ENCODE data around the gene FANK1. TPM values are rescaled to one million over a fixed set of nuclear protein-coding genes. Genes with fewer than 3 reads are reported as not detected.

The FANK1 gene
- polyA plus RNA-seq, 2 of the 4 experiments (the other 2 are of a cell fraction), result 4.1 to 5.3 TPM

DNA sequence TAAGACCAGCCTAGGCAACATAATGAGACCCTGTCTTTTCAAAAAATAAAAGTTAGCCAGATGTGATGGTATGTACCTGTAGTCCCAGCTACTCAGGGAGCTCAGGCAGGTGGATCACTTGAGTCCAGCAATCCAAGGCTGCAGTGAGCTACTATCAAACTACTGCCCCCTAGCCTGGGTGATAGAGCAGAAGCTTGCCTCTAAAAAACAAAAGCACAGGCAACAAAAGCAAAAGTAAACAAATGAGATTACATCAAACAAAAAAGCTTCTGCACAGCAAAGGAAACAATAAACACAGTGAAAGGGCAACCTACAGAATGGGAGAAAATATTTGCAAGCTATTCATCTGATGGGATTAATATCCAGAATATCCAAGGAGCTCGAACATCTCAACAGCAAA is 65.4 kb downstream of the FANK1 start:
- H3K4me3 ChIP-seq, result no peak overlapping the region
- H3K4me1 ChIP-seq, result no peaks in the 10 kb centered on the region
- no peak for DNase-seq (ENCODE audit: low read depth in 1 of 2, low spot score in 1 of 2)
- H3K4me2 ChIP-seq, result no peak overlapping the region
- no peak for ATAC-seq
- ChIA-PET CTCF (interaction anchor here (1.0 to 1.5 kb wide), 3 partner anchors 11 to 28 kb away, joined by 3 read pairs; no protein-coding TSS in a partner anchor), POLR2A (interaction anchor here (0.6 kb wide), 1 partner anchor 314 kb away, joined by 3 read pairs; no protein-coding TSS in a partner anchor)
- TF ChIP-seq MAFK (IDR thresholded peaks at IDR 0.05; ENCODE audit: partially characterized antibody) (no peak), CHD2 (IDR thresholded peaks at IDR 0.05; ENCODE audit: low read length, partially characterized antibody) (no peak), PHF8 (IDR thresholded peaks at IDR 0.05; ENCODE audit: borderline replicate concordance, low read depth) (no peak), MAZ (IDR thresholded peaks at IDR 0.05; ENCODE audit: borderline replicate concordance, low read depth, low read length) (no peak), TP53 (CRISPR knock-in tag; IDR thresholded peaks at IDR 0.05) (no peak)
- WGBS (ENCODE audit: missing lambda C conversion rate), result 11% methylated on average over 1 of the region's 1 CpG
- H3K27ac ChIP-seq, result no peak overlapping the region
- no peak for FAIRE-seq
- peaks cover 5% of the 10 kb centered on the region; the same call in 1 of the 3 replicates for H3K9me3 ChIP-seq

DNA sequence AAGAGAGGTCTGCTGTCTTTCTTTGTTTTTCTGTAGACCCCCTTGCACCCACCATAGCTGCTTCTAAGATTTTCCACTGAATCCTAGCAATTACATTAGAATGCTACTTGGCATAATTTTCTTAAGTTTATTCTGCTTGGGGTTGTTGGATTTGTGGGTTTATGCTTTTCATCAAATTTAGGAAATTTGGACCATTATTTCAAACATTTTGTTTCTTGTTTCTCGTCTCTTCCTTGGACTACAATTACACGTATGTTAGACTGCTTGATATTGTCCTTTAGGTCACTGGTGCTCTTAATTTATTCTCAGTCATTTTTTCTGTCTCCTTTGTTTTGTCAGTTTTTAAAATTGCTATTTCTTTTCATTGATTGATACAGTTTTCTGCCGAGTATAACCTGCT is 65.8 kb downstream of the FANK1 start:
- Histone ChIP-seq H3K9me3 (peaks cover 5% of the 10 kb centered on the region; the same call in 1 of the 3 replicates), H3K27ac (no peak overlapping the region), H3K4me1 (no peaks in the 10 kb centered on the region), H3K4me3 (no peak overlapping the region), H3K4me2 (no peak overlapping the region)
- TF ChIP-seq PHF8 (IDR thresholded peaks at IDR 0.05; ENCODE audit: borderline replicate concordance, low read depth), result no peak
- no peak for TF ChIP-seq ESRRA (IDR thresholded peaks at IDR 0.05; ENCODE audit: borderline replicate concordance, low read length)
- no peak for TF ChIP-seq KDM1A (IDR thresholded peaks at IDR 0.05; ENCODE audit: low read depth)
- TF ChIP-seq ZNF302 (CRISPR knock-in tag; IDR thresholded peaks at IDR 0.05), result no peak
- no peak for TF ChIP-seq FOSB (CRISPR knock-in tag; IDR thresholded peaks at IDR 0.05)
- TF ChIP-seq, protein P1, sequence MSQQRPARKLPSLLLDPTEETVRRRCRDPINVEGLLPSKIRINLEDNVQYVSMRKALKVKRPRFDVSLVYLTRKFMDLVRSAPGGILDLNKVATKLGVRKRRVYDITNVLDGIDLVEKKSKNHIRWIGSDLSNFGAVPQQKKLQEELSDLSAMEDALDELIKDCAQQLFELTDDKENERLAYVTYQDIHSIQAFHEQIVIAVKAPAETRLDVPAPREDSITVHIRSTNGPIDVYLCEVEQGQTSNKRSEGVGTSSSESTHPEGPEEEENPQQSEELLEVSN (IDR thresholded peaks at IDR 0.05; ENCODE audit: borderline replicate concordance, low read depth), result no peak
- TF ChIP-seq, protein P2, sequence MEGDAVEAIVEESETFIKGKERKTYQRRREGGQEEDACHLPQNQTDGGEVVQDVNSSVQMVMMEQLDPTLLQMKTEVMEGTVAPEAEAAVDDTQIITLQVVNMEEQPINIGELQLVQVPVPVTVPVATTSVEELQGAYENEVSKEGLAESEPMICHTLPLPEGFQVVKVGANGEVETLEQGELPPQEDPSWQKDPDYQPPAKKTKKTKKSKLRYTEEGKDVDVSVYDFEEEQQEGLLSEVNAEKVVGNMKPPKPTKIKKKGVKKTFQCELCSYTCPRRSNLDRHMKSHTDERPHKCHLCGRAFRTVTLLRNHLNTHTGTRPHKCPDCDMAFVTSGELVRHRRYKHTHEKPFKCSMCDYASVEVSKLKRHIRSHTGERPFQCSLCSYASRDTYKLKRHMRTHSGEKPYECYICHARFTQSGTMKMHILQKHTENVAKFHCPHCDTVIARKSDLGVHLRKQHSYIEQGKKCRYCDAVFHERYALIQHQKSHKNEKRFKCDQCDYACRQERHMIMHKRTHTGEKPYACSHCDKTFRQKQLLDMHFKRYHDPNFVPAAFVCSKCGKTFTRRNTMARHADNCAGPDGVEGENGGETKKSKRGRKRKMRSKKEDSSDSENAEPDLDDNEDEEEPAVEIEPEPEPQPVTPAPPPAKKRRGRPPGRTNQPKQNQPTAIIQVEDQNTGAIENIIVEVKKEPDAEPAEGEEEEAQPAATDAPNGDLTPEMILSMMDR (IDR thresholded peaks at IDR 0.05), result no peak
- no peak for TF ChIP-seq HOXA7 (CRISPR knock-in tag; IDR thresholded peaks at IDR 0.05)
- no peak for TF ChIP-seq EHMT2 (IDR thresholded peaks at IDR 0.05; ENCODE audit: low read depth)
- no peak for TF ChIP-seq NPAS2 (CRISPR knock-in tag; IDR thresholded peaks at IDR 0.05; ENCODE audit: borderline replicate concordance)
- no peak for TF ChIP-seq RFX5 (IDR thresholded peaks at IDR 0.05)
- TF ChIP-seq CBX2 (IDR thresholded peaks at IDR 0.05; ENCODE audit: borderline replicate concordance, low read depth), result no peak
- TF ChIP-seq FOXS1 (CRISPR knock-in tag; IDR thresholded peaks at IDR 0.05), result no peak
- TF ChIP-seq, protein P3, sequence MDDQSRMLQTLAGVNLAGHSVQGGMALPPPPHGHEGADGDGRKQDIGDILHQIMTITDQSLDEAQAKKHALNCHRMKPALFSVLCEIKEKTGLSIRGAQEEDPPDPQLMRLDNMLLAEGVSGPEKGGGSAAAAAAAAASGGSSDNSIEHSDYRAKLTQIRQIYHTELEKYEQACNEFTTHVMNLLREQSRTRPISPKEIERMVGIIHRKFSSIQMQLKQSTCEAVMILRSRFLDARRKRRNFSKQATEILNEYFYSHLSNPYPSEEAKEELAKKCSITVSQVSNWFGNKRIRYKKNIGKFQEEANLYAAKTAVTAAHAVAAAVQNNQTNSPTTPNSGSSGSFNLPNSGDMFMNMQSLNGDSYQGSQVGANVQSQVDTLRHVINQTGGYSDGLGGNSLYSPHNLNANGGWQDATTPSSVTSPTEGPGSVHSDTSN (IDR thresholded peaks at IDR 0.05), result no peak
- TF ChIP-seq, protein P4, sequence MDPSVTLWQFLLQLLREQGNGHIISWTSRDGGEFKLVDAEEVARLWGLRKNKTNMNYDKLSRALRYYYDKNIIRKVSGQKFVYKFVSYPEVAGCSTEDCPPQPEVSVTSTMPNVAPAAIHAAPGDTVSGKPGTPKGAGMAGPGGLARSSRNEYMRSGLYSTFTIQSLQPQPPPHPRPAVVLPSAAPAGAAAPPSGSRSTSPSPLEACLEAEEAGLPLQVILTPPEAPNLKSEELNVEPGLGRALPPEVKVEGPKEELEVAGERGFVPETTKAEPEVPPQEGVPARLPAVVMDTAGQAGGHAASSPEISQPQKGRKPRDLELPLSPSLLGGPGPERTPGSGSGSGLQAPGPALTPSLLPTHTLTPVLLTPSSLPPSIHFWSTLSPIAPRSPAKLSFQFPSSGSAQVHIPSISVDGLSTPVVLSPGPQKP (IDR thresholded peaks at IDR 0.05; ENCODE audit: low read depth, low read length), result no peak
- no peak for TF ChIP-seq RCOR1 (IDR thresholded peaks at IDR 0.05; ENCODE audit: low read depth, low read length)
- no peak for ATAC-seq
- no peak for DNase-seq (ENCODE audit: low read depth in 1 of 2, low spot score in 1 of 2)
- POLR2A ChIA-PET, result interaction anchor here (0.6 kb wide), 1 partner anchor 314 kb away, joined by 3 read pairs; no protein-coding TSS in a partner anchor
- CTCF ChIA-PET, result interaction anchor here (1.2 to 1.5 kb wide), 2 partner anchors 11 to 28 kb away, joined by 3 read pairs; no protein-coding TSS in a partner anchor
- no peak for FAIRE-seq
- 68% methylated on average over 3 of the region's 3 CpGs for WGBS (ENCODE audit: missing lambda C conversion rate)
